SIG-M5 (cell line): Measurements from ENCODE around the gene KLF18.
"Not testable (repeated sequence)": the region's sequence is repeated elsewhere in the genome, so short reads cannot be mapped to it uniquely, and the experiment has no call there.

Source experiments
- DNase-seq: peaks from one replicate; lab custom pipeline; 2025; lab: John Stamatoyannopoulos, UW

KLF18 gene

GRCh38 chr1:44119525-44119924 is 21.9 kb downstream of the KLF18 start:
- DNase-seq: no peak

GRCh38 chr1:44118682-44119081 is 22.7 kb downstream of the KLF18 start, which contains the start of gene KLF17:
KLF17 (plus strand) TSS chr1:44118821; CDS start chr1:44118908, 87 bp downstream.
- DNase-seq: no peak

- DNase-seq: not testable (repeated sequence)
Measured at GRCh38 chr1:44117272-44117671, 24.2 kb downstream of the KLF18 start.

GRCh38 chr1:44114098-44114497 is 27.3 kb downstream of the KLF18 start:
- no peak for DNase-seq

- DNase-seq: no peak
Measured at GRCh38 chr1:44113095-44113609, 28.3 kb downstream of the KLF18 start.

GRCh38 chr1:44112486-44112885 is 28.9 kb downstream of the KLF18 start:
- DNase-seq: no peak

GRCh38 chr1:44111861-44112260 is 29.6 kb downstream of the KLF18 start:
- DNase-seq: no peak

GRCh38 chr1:44110916-44111315 is 30.5 kb downstream of the KLF18 start:
- DNase-seq: no peak

GRCh38 chr1:44108971-44109370 is 32.5 kb downstream of the KLF18 start:
- DNase-seq: no peak

- DNase-seq: no peak
Measured at GRCh38 chr1:44108241-44108640, 33.2 kb downstream of the KLF18 start.

- no peak for DNase-seq
Measured at GRCh38 chr1:44105810-44106209, 35.6 kb downstream of the KLF18 start.

GRCh38 chr1:44103270-44104131 is 37.9 kb downstream of the KLF18 start:
- DNase-seq: no peak

- no peak for DNase-seq
Measured at GRCh38 chr1:44101328-44101727, 40.1 kb downstream of the KLF18 start.

- DNase-seq: no peak
Measured at GRCh38 chr1:44100183-44100868, 41.1 kb downstream of the KLF18 start.

- DNase-seq: no peak
Measured at GRCh38 chr1:44094047-44094446, 47.4 kb downstream of the KLF18 start.

GRCh38 chr1:44090429-44091252 is 50.8 kb downstream of the KLF18 start:
- no peak for DNase-seq

- DNase-seq: no peak
Measured at GRCh38 chr1:44089371-44090048, 51.9 kb downstream of the KLF18 start.
